GM12872 (cell line): Measurements from ENCODE around the gene IDH3G.

ENCODE experiments used
- CTCF ChIP-seq: IDR thresholded peaks from 3 replicates; pipeline ENCODE4 v1.5.1; 2011; ENCODE audit warnings: low read depth, mild to moderate bottlenecking, low read length, moderate library complexity; ENCODE audit not compliant: insufficient read depth

IDH3G gene

GRCh38 chrX:153813161-153813560 lies 19.0 kb upstream of the IDH3G start:
- no peak for TF ChIP-seq CTCF

- no peak for TF ChIP-seq CTCF
These were observed 18.0 kb upstream of the IDH3G start for GRCh38 chrX:153812220-153812619.

GRCh38 chrX:153807976-153808375 lies 13.8 kb upstream of the IDH3G start:
- no peak for TF ChIP-seq CTCF

DNA sequence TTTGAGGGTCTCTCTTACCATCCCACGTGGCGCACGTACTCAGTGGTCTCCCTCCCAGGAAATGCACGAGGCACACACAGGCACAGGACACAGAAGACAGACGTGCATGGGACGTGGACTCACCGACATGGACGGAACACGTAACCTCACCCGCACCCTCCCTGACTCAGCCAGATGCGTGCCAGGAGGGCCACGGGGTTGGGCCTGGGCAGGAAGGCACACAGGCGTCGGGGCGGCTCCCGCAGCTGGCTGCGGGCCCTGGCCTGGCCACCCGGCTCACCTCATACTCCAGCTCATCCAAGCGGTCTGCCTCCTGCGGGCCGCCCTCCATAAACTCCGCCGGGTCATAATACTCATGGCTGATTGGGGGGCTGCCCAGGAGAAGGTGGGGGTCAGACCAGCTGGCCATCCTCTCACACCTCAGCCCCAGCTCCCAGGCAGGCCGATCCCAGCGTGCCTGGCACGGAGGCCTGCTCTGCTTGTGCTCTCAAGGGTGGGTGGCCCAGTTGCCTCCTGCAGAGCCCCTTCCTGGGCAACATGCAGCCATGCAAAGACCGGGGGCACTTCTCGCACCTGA lies 12.9 kb upstream of the IDH3G start:
- TF ChIP-seq CTCF = no peak

DNA sequence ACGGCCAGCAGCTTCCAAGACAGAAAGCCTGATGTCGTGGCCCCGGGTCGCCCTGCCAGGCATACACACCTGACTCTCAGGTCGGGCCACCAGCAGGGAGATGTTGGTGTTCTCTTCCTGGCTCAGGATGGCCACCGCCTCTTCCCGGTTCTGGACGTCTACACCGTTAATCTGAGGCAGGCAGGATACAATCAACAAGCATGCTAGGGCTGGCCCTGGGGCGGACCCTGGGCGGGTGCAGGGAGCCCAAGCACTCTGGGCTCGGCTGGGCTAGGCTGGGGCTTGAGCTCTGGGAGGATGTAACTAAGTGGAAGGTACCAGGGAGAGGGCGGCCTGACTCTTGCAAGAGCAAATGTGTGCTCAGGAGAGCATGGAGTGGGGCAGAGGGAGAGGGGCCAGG lies 11.3 kb upstream of the IDH3G start:
- no peak for TF ChIP-seq CTCF

DNA sequence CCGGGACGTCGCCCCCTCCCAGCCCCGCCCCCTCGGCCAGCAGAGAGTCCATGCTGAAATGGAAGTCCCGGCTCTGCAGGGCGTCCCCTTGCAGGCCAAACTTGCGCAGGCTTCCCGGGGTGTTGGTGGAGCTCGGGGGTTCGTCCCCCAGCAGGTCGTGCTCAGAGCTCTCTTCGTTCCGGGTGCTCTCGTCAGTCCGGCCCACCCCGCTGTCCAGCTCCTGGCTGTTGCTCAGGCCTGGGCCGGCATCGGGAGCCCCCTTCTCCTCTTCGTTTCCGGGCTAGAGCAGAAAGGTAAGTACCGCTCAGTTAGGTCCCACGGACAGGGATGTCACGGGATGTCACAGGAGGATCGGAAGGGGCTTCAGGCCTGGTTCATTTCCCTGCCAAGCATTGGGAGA lies 10.4 kb upstream of the IDH3G start:
- TF ChIP-seq CTCF = no peak

DNA sequence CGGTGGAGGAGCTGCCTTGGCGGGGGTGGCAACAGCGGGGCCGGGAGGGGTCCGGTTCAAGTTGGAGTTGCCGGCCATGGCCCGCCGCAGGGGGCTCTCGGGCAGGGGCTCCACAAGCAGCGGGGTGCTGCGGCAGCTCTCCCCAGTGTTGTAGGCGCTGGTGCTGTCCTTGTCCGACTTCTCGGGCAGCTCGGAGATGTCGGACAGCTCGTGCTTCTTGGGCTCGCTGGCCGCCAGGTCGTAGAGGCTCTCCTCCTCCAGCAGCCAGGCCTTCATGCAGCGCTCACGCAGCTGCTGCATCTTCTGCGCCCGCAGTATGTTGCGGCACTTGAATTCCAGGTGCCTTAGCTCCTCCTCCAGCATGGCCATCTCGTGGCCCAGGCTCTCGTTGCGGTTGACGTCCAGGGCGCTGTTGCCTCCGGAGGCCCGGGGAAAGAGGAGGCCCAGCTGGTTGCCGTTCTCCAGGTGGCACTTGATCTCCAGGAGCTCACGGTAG lies 10.0 kb upstream of the IDH3G start:
- TF ChIP-seq CTCF = no peak
